Stimulated activated CD8-positive, alpha-beta memory T cell treated with anti-CD3 and anti-CD28 coated beads, Interleukin-7, amount 100 ng/mL, for 4 hours (primary cell): Measurements from ENCODE around the gene TFAP2E.

Experiments
- DNase-seq, 2 donors: peaks; one replicate each; pipeline ENCODE4 v3.0.0-alpha.2; 2020; ENCODE audit warnings: low read depth in 2 of 2

TFAP2E gene

GRCh38 chr1:35557118-35557610, 15.9 kb upstream of the TFAP2E start, which contains the start of gene KIAA0319L:
Gene KIAA0319L (minus strand): TSS chr1:35557403. CDS start chr1:35554491, 2,912 bp downstream.
- DNase-seq, result peak in 1 of 2 donors; percentile 67

- peak; percentile 95 to 96 for DNase-seq
Measured at GRCh38 chr1:35557611-35558373, 15.3 kb upstream of the TFAP2E start, which contains the start of gene NCDN. Gene NCDN (plus strand): TSS chr1:35557799. CDS start chr1:35558191, 392 bp downstream.

- no peak for DNase-seq
Measured at GRCh38 chr1:35558374-35559316, 14.5 kb upstream of the TFAP2E start.

- DNase-seq, result no peak
Measured at GRCh38 chr1:35559317-35559944, 13.7 kb upstream of the TFAP2E start.

- DNase-seq, result no peak
Measured at GRCh38 chr1:35560256-35561225, 12.6 kb upstream of the TFAP2E start.

- no peak for DNase-seq
Measured at GRCh38 chr1:35561297-35561971, 11.7 kb upstream of the TFAP2E start.

- DNase-seq, result no peak
Measured at GRCh38 chr1:35561972-35562680, 11.0 kb upstream of the TFAP2E start.

- DNase-seq, result no peak
Measured at GRCh38 chr1:35563166-35563565, 9.9 kb upstream of the TFAP2E start.

GRCh38 chr1:35564037-35564883, 8.9 kb upstream of the TFAP2E start:
- peak; percentile 55 to 68 for DNase-seq

- DNase-seq, result no peak
Measured at GRCh38 chr1:35564884-35565741, 8.0 kb upstream of the TFAP2E start.

GRCh38 chr1:35565742-35566133, 7.4 kb upstream of the TFAP2E start:
- no peak for DNase-seq

- DNase-seq, result no peak
Measured at GRCh38 chr1:35567947-35568558, 5.1 kb upstream of the TFAP2E start.

- peak; percentile 38 to 45 for DNase-seq
Measured at GRCh38 chr1:35568975-35569395, 4.1 kb upstream of the TFAP2E start.

- DNase-seq, result no peak
Measured at GRCh38 chr1:35569936-35570335, 3.2 kb upstream of the TFAP2E start.

GRCh38 chr1:35570589-35571137, 2.5 kb upstream of the TFAP2E start:
- no peak for DNase-seq

GRCh38 chr1:35571263-35571662, 1.9 kb upstream of the TFAP2E start:
- DNase-seq, result no peak

- DNase-seq, result no peak
Measured at GRCh38 chr1:35572296-35572695, 818 bp upstream of the TFAP2E start.
